ENCODE results near the gene FBXO4. TPM values are rescaled to one million over a fixed set of nuclear protein-coding genes. Genes with fewer than 3 reads are reported as not detected.

Gene FBXO4
- total RNA-seq, 1 donor, result 25.0 TPM

DNA sequence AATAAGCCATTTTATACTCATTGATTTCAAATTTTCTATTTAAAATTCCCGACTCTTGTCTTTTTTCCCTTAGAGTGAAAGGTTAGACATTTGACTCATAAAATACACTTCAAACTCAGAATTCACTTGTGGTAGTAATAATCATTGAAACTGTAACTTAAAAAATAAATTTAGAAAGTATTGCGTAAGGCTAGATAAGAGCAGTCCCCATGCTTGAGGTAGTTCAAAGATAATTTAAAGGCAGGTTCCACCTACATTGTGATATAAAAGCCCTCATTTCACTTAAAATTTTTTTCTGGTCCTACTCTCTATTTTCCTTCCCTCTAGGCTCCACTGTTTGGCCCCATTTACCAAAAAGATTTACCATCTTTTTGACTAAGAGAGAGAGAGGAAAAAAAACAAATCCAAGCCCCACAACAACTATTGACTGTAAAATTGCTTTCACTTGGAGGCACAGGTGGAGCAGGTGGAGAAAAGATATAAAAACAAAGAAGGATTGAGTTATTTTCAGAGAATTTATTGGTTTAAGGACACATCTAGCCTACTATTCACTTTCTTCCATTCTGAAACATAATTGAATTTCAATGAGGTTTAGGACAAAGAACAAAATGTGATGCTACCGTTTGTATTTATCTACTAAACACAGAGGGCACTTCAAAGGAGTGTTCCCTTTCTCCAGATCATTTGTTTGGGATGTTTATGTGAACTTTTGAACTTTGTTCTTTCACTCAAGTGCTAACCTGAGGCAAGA lies 61.0 kb downstream of the FBXO4 start:
- TF ChIP-seq, protein P1, sequence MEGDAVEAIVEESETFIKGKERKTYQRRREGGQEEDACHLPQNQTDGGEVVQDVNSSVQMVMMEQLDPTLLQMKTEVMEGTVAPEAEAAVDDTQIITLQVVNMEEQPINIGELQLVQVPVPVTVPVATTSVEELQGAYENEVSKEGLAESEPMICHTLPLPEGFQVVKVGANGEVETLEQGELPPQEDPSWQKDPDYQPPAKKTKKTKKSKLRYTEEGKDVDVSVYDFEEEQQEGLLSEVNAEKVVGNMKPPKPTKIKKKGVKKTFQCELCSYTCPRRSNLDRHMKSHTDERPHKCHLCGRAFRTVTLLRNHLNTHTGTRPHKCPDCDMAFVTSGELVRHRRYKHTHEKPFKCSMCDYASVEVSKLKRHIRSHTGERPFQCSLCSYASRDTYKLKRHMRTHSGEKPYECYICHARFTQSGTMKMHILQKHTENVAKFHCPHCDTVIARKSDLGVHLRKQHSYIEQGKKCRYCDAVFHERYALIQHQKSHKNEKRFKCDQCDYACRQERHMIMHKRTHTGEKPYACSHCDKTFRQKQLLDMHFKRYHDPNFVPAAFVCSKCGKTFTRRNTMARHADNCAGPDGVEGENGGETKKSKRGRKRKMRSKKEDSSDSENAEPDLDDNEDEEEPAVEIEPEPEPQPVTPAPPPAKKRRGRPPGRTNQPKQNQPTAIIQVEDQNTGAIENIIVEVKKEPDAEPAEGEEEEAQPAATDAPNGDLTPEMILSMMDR (IDR thresholded peaks at IDR 0.05; ENCODE audit: insufficient read depth, low read length), result no peak
- DNase-seq (ENCODE audit: low read depth), result no peak
- H3K4me3 ChIP-seq (ENCODE audit: low read depth, low read length), result no peak overlapping the region

Small RNAs within 50 kb of the gene (small RNA-seq; reads per million reads assigned to genes)
- gene RF00019, result not detected

Other genes starting within 250 kb of the FBXO4 start
- gene OXCT1, start 54.9 kb upstream of the FBXO4 start, total RNA-seq (ENCODE audit: low replicate concordance), result 35.7 and 36.4 TPM in 2 replicates
- gene RIMOC1, start 20.9 kb upstream of the FBXO4 start, total RNA-seq (ENCODE audit: low replicate concordance), result 30.9 and 40.9 TPM in 2 replicates

Data from fibroblast of the aortic adventitia (primary cell).